ENCODE data around the gene FOXP3. TPM values are rescaled to one million over a fixed set of nuclear protein-coding genes. Genes with fewer than 3 reads are reported as not detected.

The FOXP3 gene
- total and polyA plus RNA-seq, 2 of the 8 experiments (the other 6 are each of a cell fraction or from before 2014, with no cell fraction given), result 0.37 to 0.54 TPM

DNA sequence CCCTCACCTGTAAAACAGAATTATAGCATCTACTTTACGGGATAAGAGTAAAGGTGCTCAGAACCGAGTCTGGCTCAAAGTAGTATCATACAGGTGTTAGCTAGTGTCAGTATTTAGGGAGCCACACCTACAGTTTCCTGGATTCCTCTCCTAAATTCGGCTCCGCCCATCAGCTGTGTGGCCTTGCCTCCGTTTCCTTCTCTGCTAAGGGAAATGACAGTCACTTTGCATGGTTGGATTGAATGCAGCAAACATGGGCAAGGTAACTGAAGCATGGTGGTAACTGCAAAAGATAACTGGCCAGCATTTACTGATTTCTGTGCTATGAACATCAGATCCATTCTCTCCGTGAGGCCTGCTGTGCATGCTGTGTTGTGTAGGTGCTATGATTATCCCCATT is 7.9 kb upstream of the FOXP3 start:
- Histone ChIP-seq H3K27ac (ENCODE audit: low read depth, low read length) (no peak overlapping the region), H3K36me3 (ENCODE audit: control insufficient read depth in 2 of 4, insufficient read depth in 4 of 4, low read length in 3 of 4) (no peaks in the 10 kb centered on the region), H4K20me1 (replicated peaks in 1 of 2; ENCODE audit: control insufficient read depth in 1 of 2, insufficient read depth in 2 of 2, low read length in 2 of 2) (peaks cover 0 to 17% of the 10 kb centered on the region in 2 experiments), H4K5ac (ENCODE audit: insufficient read length, low read depth, low read length) (no peak overlapping the region), H3K4me2 (ENCODE audit: insufficient read depth in 1 of 2, low read depth in 2 of 2, low read length in 2 of 2) (no peak overlapping the region), H3K27me3 (replicated peaks in 1 of 4; ENCODE audit: control insufficient read depth in 3 of 4, extremely low read depth in 1 of 4, insufficient read depth in 3 of 4, low read length in 3 of 4) (no peaks in the 10 kb centered on the region), H3K18ac (ENCODE audit: extremely low read depth, low read length) (no peak overlapping the region), H4K91ac (replicated peaks; ENCODE audit: insufficient read length, low read length) (no peak overlapping the region), H2BK20ac (ENCODE audit: low read length) (no peak overlapping the region), H3K23ac (ENCODE audit: insufficient read length) (no peak overlapping the region), H3K9me3 (ENCODE audit: insufficient read depth in 2 of 2, low read depth in 1 of 2, low read length in 1 of 2) (no peaks in the 10 kb centered on the region), H3K79me1 (ENCODE audit: low read depth, low read length) (peaks cover 2% of the 10 kb centered on the region; the same call in 1 of the 2 replicates), H2BK15ac (ENCODE audit: low read length) (no peak overlapping the region), H3K56ac (replicated peaks; ENCODE audit: insufficient read length, low read depth, low read length) (no peak overlapping the region), H2BK12ac (ENCODE audit: low read depth, low read length) (no peak overlapping the region), H3K79me2 (ENCODE audit: control insufficient read depth in 1 of 2, insufficient read depth in 2 of 2, low read length in 2 of 2) (peaks cover 12 to 38% of the 10 kb centered on the region in 2 experiments; a peak in 3 of 4 replicates), H2BK5ac (ENCODE audit: low read depth, low read length) (no peak overlapping the region), H3K4ac (replicated peaks; ENCODE audit: insufficient read length, low read depth, low read length) (no peak overlapping the region), H2AFZ (ENCODE audit: low read length) (no peak overlapping the region), H4K8ac (ENCODE audit: extremely low read depth, insufficient read depth, low read length) (no peak overlapping the region), H2BK120ac (replicated peaks; ENCODE audit: low read depth, low read length) (no peak overlapping the region), H3K9ac (replicated peaks in 1 of 4; ENCODE audit: extremely low read depth in 1 of 4, low read depth in 3 of 4, low read length in 3 of 4) (no peak overlapping the region), H3K14ac (ENCODE audit: insufficient read length) (no peak overlapping the region), H3K4me3 (ENCODE audit: extremely low read depth in 1 of 4, insufficient read depth in 2 of 4, low read depth in 3 of 4, low read length in 4 of 4) (no peak overlapping the region), H2AK5ac (ENCODE audit: low read depth, low read length) (no peak overlapping the region), H3K23me2 (ENCODE audit: low read depth, low read length) (no peaks in the 10 kb centered on the region; the same call in 1 of the 2 replicates), H3K4me1 (replicated peaks in 1 of 4; ENCODE audit: control insufficient read depth in 3 of 4, insufficient read depth in 4 of 4, low read length in 3 of 4) (peaks cover 0 to 14% (median 6%) of the 10 kb centered on the region in 4 experiments; a peak in 4 of 7 replicates)
- ChIA-PET CTCF (ENCODE audit: partially characterized antibody) (no interaction called here), POLR2A (ENCODE audit: partially characterized antibody) (interaction anchor here (1.3 kb wide), 1 partner anchor 9 kb away, joined by 5 read pairs; no protein-coding TSS in a partner anchor)
- TF ChIP-seq GABPA (IDR thresholded peaks at IDR 0.05; ENCODE audit: borderline replicate concordance, insufficient read depth, low read length) (no peak), RAD21 (IDR thresholded peaks at IDR 0.05 in 1 of 2, conservative IDR thresholded peaks at IDR 0.05 in 1 of 2; ENCODE audit: low read depth in 2 of 2, low read length in 2 of 2) (no peak), CHD2 (IDR thresholded peaks at IDR 0.05; ENCODE audit: low read length) (no peak), BACH1 (IDR thresholded peaks at IDR 0.05; ENCODE audit: low read length) (no peak), NANOG (IDR thresholded peaks at IDR 0.05; ENCODE audit: insufficient read depth, low read depth, low read length, poor library complexity, severe bottlenecking) (no peak), POU5F1 (IDR thresholded peaks at IDR 0.05; ENCODE audit: low read depth, low read length) (no peak)
- FAIRE-seq (no peak), DNase-seq (ENCODE audit: low read depth in 1 of 2, low spot score in 2 of 2) (no peak)
- WGBS, 2 experiments (ENCODE audit: extremely low coverage in 1 of 2, insufficient coverage in 1 of 2, insufficient read length in 1 of 2, insufficient replicate concordance in 2 of 2, low coverage in 1 of 2, low lambda C conversion rate in 2 of 2, missing lambda C conversion rate in 1 of 2), result 93% methylated on average over 6 of the region's 6 CpGs; no CpG with 5 or more reads in 1 of the 2 experiments

Data from H1 (cell line).